Stimulated activated CD4-positive, alpha-beta T cell treated with anti-CD3 and anti-CD28 coated beads, TNF-alpha, amount 100 ng/mL, for 24 hours (primary cell): ENCODE measurements around the gene ERCC4.

Experiments used
- DNase-seq, 3 experiments: peaks; one replicate each; pipeline ENCODE4 v3.0.0-alpha.2; 2020; ENCODE audit warnings: low read depth in 3 of 3

ERCC4 gene

DNA sequence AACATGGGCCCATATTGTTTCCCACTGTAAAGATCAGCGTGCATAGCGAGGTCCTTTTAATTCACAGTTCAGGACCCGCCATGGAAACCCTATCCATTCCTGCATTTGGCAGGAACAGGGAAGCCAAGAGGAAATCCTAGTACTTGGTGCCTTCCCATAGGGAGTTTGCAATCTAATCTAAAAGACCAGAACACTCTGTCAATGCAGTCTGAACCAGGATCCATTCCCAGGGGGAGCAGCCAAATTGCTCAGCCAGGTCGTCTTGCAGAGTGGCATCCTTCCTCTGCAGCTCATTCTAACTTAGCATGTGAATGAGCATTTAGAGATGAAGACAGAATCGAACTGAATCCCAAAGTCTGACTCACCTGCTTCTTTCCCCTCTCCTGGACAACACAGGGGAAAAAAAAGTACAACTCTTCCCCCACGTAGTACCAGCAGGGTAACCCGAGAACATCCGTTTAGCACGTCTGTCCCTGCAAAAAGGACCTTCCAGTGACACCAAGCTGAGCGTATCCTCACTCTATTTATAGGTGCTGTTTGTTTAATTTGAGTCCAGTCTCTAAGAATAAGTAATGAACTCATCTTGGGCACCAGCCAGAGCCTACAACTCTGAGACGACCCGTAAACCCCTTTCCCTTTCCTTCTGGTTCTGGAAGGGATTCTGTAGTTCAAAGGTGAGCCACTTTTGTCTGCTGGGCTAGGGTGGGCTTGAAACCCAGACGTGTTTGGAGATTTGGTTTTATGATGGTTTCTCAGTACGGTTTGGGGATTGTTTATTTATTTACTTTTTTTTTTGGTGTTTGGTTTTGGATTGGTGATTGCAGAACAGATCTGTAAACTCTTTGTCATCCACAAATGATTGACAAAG, 74.5 kb downstream of the ERCC4 start:
- no peak for DNase-seq

- no peak for DNase-seq
Measured at GRCh38 chr16:13995194-13995593, 75.2 kb downstream of the ERCC4 start.

DNA sequence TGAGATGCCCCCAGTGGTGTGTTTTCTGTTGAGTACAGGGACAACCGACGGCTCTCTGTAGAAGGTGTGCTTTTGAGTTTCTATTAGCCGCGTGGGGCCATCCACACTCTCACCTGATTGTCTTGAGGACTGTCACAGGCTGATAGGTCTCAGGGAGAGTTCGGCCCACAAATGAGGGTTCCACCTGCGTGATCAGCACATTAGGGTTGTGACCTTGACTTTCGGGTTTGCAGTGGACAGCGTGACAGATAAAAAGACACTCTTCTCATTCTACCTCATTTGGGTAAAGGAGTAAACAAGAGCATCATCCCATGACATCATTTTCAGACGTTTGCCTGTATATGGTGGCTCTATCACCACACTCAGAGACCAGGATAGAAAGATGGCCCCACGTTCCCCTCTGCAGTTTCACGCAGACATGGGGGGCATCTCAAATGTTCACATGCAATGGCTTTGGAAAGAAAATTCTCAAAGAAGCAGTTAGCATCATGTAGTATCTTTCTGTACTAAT, 76.9 kb downstream of the ERCC4 start:
- no peak for DNase-seq

DNA sequence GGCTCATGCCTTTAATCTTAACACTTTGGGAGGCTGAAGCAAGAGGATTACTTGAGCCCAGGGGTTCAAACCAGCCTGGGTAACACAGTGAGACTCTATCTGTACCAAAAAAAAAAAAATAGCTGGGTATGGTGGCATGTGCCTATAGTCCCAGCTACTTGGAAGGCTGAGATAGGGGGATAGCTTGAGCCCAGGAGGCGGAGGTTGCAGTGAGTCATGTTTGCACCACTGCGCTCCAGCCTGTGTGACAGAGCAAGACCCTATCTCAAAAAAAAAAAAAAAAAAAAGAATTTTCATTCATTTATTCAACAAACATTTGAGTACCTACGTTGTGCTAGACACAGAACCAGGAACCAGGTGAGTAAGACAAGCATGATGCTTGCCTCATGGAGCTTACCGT, 77.6 kb downstream of the ERCC4 start:
- DNase-seq = no peak

DNA sequence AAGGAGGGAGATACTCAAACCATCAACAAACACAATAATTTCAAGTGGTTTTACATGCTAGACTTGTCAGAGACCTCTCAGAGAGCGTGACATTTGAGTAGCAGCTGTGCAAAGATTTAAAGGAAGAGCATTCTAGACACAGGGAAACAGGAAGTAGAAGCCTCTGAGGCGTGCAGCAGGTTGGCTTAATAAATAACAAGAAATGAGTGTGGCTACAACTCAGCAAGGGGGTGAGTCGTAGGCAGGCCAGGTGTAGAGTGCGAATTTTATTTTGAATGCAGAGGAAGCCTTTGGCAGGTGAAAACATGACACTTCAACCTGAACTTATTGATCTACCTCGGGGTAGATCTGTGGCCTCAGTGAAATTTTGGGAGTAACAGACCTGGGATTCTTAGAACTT, 78.0 kb downstream of the ERCC4 start:
- DNase-seq = no peak

DNA sequence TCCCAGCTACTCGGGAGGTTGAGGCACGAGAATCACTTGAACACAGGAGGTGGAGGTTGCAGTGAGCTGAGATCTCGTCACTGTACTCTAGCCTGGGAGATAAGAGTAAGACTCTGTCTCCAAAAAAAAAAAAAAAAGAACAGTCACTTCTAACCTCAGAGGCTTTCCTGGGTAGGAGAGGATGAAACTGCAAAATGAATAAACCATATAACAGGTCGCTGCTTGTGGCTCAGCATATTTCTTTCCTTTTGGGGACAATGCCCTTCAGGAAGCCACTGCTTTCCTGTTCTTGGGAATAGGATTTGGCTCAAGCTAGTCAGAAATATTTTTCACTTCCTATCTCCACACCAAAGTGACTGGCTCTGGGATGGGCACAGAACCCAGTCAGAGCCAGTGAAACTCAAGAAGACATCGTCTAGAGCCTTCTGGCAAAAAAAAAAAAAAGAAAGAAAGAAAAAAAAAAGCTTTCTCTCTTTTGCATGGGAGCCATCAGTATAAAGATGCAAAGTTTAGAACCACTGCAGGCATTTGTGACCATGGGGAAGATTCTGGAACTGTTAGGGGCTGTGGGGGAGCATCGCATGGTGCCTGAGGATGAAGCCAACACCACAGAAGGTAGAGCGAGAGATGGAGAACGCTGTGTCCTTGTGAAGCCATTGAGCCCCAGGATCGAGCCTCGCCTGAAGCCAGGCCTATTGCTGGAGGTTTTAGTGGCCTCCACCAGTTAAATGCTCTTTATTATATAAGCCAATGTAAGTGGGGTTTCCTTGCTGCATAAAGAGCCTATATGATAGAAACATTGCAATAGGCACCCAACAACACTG, 79.3 kb downstream of the ERCC4 start:
- DNase-seq = no peak

- no peak for DNase-seq
Measured at GRCh38 chr16:13999895-14000425, 80.0 kb downstream of the ERCC4 start.

DNA sequence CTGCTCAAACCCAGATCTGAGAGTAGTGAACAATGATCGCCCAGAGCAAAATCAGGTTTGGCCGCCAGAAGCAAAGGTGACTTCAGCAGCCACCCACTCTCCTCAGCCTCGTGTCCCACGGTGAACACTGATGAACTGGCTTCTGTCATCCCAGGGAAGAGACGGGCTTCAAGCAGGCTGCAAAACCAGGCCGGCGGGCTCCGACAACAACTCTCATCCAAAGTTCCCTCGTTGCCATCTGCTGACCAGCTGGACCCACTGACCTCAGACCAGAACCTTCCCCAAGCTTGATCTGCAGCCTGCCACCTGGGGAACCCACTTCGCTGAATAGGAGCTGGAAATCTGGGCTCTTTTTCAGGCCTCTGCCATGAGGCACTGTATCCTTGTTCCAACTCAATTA, 81.6 kb downstream of the ERCC4 start:
- DNase-seq = no peak
